ENCODE data around the gene TEAD1. TPM values are rescaled to one million over a fixed set of nuclear protein-coding genes. Genes with fewer than 3 reads are reported as not detected.

TEAD1 gene
- total RNA-seq, 1 donor from 2014 or later = 17.6 TPM

- peak; percentile 92 for DNase-seq (ENCODE audit: low read depth)
- Histone ChIP-seq H3K27me3 (ENCODE audit: control insufficient read depth, insufficient read depth, low read length) (no peaks in the 10 kb centered on the region), H3K4me3 (ENCODE audit: low read depth, low read length) (peak overlapping the region; percentile 48), H3K36me3 (ENCODE audit: control insufficient read depth, insufficient read depth, low read length) (peaks cover 9% of the 10 kb centered on the region)
- TF ChIP-seq CTCF (IDR thresholded peaks at IDR 0.05; ENCODE audit: insufficient read depth, low read length, severe bottlenecking) = no peak
- peak; percentile 43 for FAIRE-seq
Measured at GRCh38 chr11:12989428-12990161, 315.4 kb downstream of the TEAD1 start.

GRCh38 chr11:12990162-12990480, 315.9 kb downstream of the TEAD1 start:
- DNase-seq (ENCODE audit: low read depth) (no peak), FAIRE-seq (no peak)
- H3K36me3 ChIP-seq (ENCODE audit: control insufficient read depth, insufficient read depth, low read length) = peaks cover 9% of the 10 kb centered on the region
- H3K27me3 ChIP-seq (ENCODE audit: control insufficient read depth, insufficient read depth, low read length) = no peaks in the 10 kb centered on the region
- H3K4me3 ChIP-seq (ENCODE audit: low read depth, low read length) = no peak overlapping the region
- no peak for TF ChIP-seq CTCF (IDR thresholded peaks at IDR 0.05; ENCODE audit: insufficient read depth, low read length, severe bottlenecking)

GRCh38 chr11:12991426-12991825, 317.2 kb downstream of the TEAD1 start:
- no peak overlapping the region for H3K4me3 ChIP-seq (ENCODE audit: low read depth, low read length)
- no peak for FAIRE-seq
- no peaks in the 10 kb centered on the region for H3K27me3 ChIP-seq (ENCODE audit: control insufficient read depth, insufficient read depth, low read length)
- peaks cover 3% of the 10 kb centered on the region for H3K36me3 ChIP-seq (ENCODE audit: control insufficient read depth, insufficient read depth, low read length)
- no peak for DNase-seq (ENCODE audit: low read depth)
- no peak for TF ChIP-seq CTCF (IDR thresholded peaks at IDR 0.05; ENCODE audit: insufficient read depth, low read length, severe bottlenecking)

- no peak for TF ChIP-seq CTCF (IDR thresholded peaks at IDR 0.05; ENCODE audit: insufficient read depth, low read length, severe bottlenecking)
- Histone ChIP-seq H3K4me3 (ENCODE audit: low read depth, low read length) (no peak overlapping the region), H3K27me3 (ENCODE audit: control insufficient read depth, insufficient read depth, low read length) (no peaks in the 10 kb centered on the region), H3K36me3 (ENCODE audit: control insufficient read depth, insufficient read depth, low read length) (no peaks in the 10 kb centered on the region)
- DNase-seq (ENCODE audit: low read depth) = peak; percentile 80
- no peak for FAIRE-seq
Measured at GRCh38 chr11:12993626-12994025, 319.4 kb downstream of the TEAD1 start.

All from bronchial epithelial cell (primary cell).